Natural killer cell (primary cell): ENCODE measurements around the gene SARNP. TPM values are rescaled to one million over a fixed set of nuclear protein-coding genes. Genes with fewer than 3 reads are reported as not detected.
A peak's percentile ranks its signal among the peaks of the same experiment; 100 is the strongest.

ENCODE experiments used
- ATAC-seq, 3 donors: fragments of 150-1000 bp in 2 of 3; fragments of 200-7000 bp in 1 of 3; cut with Tn5 transposase; 1 replicate in 1 of 3; 2 replicates in 2 of 3; pipeline ENCODE4 v1.10.0; 2021; ENCODE audit warnings: mild to moderate bottlenecking in 2 of 3, moderate library complexity in 2 of 3
- DNase-seq, 2 donors: peaks; one replicate each; pipeline versions ENCODE4 v3.0.0 to v3.0.0-alpha.2; 2013 to 2021; ENCODE audit warnings: mixed read lengths in 1 of 2
- H3K27ac ChIP-seq: one replicate; pipeline ENCODE4 v1.5.1; 2013; ENCODE audit warnings: mild to moderate bottlenecking, low read length
- H3K27me3 ChIP-seq: one replicate; pipeline ENCODE4 v1.6.1; 2013; ENCODE audit warnings: low read length; ENCODE audit not compliant: control insufficient read depth, insufficient read depth
- H3K36me3 ChIP-seq: one replicate; pipeline ENCODE4 v1.6.1; 2013; ENCODE audit warnings: low read length; ENCODE audit not compliant: control insufficient read depth, insufficient read depth
- H3K4me1 ChIP-seq: one replicate; pipeline ENCODE4 v1.6.1; 2013; ENCODE audit warnings: low read length; ENCODE audit not compliant: control insufficient read depth, insufficient read depth
- H3K4me3 ChIP-seq: one replicate; pipeline ENCODE4 v1.5.1; 2013; ENCODE audit warnings: low read length
- H3K9me3 ChIP-seq: one replicate; pipeline ENCODE4 v1.6.1; 2013; ENCODE audit warnings: low read length; ENCODE audit not compliant: control insufficient read depth, insufficient read depth
- H3K27ac Mint-ChIP-seq, 2 donors: one replicate each; pipeline ENCODE4 v1.8.0; 2022; ENCODE audit warnings: mild to moderate bottlenecking in 2 of 2, mixed read lengths in 2 of 2, moderate library complexity in 1 of 2
- H3K27me3 Mint-ChIP-seq, 2 donors: one replicate each; pipeline ENCODE4 v1.8.0; 2022; ENCODE audit warnings: low read depth in 2 of 2, mixed read lengths in 2 of 2
- H3K36me3 Mint-ChIP-seq: one replicate; pipeline ENCODE4 v1.8.0; 2022; ENCODE audit warnings: mixed read lengths
- H3K4me1 Mint-ChIP-seq, 2 donors: one replicate each; pipeline ENCODE4 v1.8.0; 2022; ENCODE audit warnings: mixed read lengths in 2 of 2
- H3K4me3 Mint-ChIP-seq: one replicate; pipeline ENCODE4 v1.8.0; 2022; ENCODE audit warnings: mild to moderate bottlenecking, moderate library complexity, mixed read lengths
- H3K9me3 Mint-ChIP-seq, 2 donors: one replicate each; pipeline ENCODE4 v1.8.0; 2022; ENCODE audit warnings: mixed read lengths in 2 of 2
- WGBS: methylation state at CpG from one replicate; pipeline ENCODE4 v1.1.7; 2013; ENCODE audit warnings: missing lambda C conversion rate; ENCODE audit not compliant: insufficient coverage; 5-methylcytosine and 5-hydroxymethylcytosine counted together
- intact Hi-C: fragments of 100-400 bp; cut with micrococcal nuclease; formaldehyde crosslinking; loops from one replicate; pipeline ENCODE4 v1.14.2; 2022
- total RNA-seq, 4 donors: library from RNA; stranded (reverse); fragments of 120-200 nt in 1 of 4; gene quantifications; one replicate each; pipeline versions ENCODE4 v1.2.3 to v1.2.4, GENCODE V29; 2013 to 2022
- TF ChIP-seq, protein P1 (sequence below): fragments of 200-600 bp; IDR thresholded peaks from one replicate; pipeline ENCODE4 v1.8.0; 2022; ENCODE audit warnings: antibody characterized with exemption

Gene SARNP
- total RNA-seq, 3 donors from 2014 or later (not counting 1 experiment from before 2014, with no cell fraction given): 50.5 to 57.0 (median 51.2) TPM

GRCh38 chr12:55742719-55743405 lies 74.7 kb downstream of the SARNP start, which contains the start of gene GDF11:
Gene GDF11 (plus strand): TSS chr12:55743122. CDS start chr12:55743317, 195 bp downstream.
- Histone ChIP-seq H3K4me3 (peak within 1 kb of the TSS; percentile 81), H3K27me3 (no peaks in the 10 kb centered on the region), H3K36me3 (no peaks in the 10 kb centered on the region), H3K4me1 (peaks cover 33% of the 10 kb centered on the region), H3K9me3 (no peaks in the 10 kb centered on the region), H3K27ac (peak within 1 kb of the TSS; percentile 72)
- WGBS: under 1% methylated on average over 29 of the region's 53 CpGs
- H3K27ac Mint-ChIP-seq: peak within 1 kb of the TSS; percentile 50 to 69
- ATAC-seq (peak; percentile 65 to 77 (median 70)), DNase-seq (peak; percentile 59 to 85)
- no peaks in the 10 kb centered on the region for H3K27me3 Mint-ChIP-seq
- H3K4me1 Mint-ChIP-seq: peaks cover 42 to 47% of the 10 kb centered on the region in 2 donors
- H3K36me3 Mint-ChIP-seq: no peaks in the 10 kb centered on the region
- TF ChIP-seq, protein P1, sequence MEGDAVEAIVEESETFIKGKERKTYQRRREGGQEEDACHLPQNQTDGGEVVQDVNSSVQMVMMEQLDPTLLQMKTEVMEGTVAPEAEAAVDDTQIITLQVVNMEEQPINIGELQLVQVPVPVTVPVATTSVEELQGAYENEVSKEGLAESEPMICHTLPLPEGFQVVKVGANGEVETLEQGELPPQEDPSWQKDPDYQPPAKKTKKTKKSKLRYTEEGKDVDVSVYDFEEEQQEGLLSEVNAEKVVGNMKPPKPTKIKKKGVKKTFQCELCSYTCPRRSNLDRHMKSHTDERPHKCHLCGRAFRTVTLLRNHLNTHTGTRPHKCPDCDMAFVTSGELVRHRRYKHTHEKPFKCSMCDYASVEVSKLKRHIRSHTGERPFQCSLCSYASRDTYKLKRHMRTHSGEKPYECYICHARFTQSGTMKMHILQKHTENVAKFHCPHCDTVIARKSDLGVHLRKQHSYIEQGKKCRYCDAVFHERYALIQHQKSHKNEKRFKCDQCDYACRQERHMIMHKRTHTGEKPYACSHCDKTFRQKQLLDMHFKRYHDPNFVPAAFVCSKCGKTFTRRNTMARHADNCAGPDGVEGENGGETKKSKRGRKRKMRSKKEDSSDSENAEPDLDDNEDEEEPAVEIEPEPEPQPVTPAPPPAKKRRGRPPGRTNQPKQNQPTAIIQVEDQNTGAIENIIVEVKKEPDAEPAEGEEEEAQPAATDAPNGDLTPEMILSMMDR: no peak
- intact Hi-C loops: loop anchor here (2.0 to 5.0 kb wide), 2 partner anchors 184 to 722 kb away; partner anchors contain the start of gene PYM1
- H3K4me3 Mint-ChIP-seq: peak within 1 kb of the TSS; percentile 92
- no peaks in the 10 kb centered on the region for H3K9me3 Mint-ChIP-seq

DNA sequence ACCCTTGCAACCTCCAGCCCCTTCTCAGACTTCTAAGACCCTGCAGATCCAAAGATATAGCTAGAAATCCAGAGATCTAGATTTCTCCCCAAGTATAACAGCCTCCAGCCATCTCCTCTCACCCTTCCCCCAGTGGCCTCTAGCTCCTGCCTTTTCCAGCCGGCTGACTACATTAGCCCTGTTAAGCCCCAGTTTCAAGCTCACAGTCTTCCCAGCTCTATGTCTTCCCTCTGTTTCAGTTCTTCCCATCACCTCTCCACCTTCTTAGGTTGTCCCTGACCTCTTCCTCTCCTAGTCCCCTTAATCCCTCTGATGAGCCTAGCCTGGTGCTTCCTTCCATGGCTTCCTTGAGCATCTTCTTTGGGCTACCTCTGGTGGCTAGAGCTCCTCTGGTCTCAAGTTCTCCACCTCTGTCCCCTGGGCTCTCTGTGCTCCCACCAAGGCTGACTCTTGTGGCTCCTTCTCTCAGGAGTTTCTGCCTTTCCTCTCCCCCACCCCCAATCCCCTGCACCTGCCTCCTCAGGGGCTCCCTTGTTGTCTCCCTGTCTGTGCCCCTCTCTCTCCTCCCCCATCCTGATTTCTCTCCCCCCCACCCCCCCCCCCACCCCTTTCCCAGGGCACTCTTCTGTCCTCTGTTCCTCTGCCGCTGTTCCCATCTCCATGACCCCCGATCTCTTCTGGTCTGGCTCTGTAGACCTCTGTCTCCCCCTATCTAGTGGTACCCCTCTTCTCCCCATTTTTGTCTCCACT lies 75.4 kb downstream of the SARNP start:
- peak overlapping the region; percentile 50 to 69 for H3K27ac Mint-ChIP-seq
- H3K4me3 ChIP-seq: peak overlapping the region; percentile 40
- H3K27ac ChIP-seq: peak overlapping the region; percentile 72
- H3K27me3 ChIP-seq: no peaks in the 10 kb centered on the region
- H3K9me3 Mint-ChIP-seq: no peaks in the 10 kb centered on the region
- WGBS: 29% methylated on average over 3 of the region's 3 CpGs
- no peaks in the 10 kb centered on the region for H3K36me3 ChIP-seq
- peaks cover 42 to 49% of the 10 kb centered on the region in 2 donors for H3K4me1 Mint-ChIP-seq
- H3K4me1 ChIP-seq: peaks cover 41% of the 10 kb centered on the region
- H3K36me3 Mint-ChIP-seq: no peaks in the 10 kb centered on the region
- no peaks in the 10 kb centered on the region for H3K9me3 ChIP-seq
- TF ChIP-seq, protein P1: no peak
- intact Hi-C loops: loop anchor here (2.0 to 5.0 kb wide), 2 partner anchors 185 to 723 kb away; partner anchors contain the start of gene PYM1
- DNase-seq (no peak), ATAC-seq (no peak)
- H3K27me3 Mint-ChIP-seq: no peaks in the 10 kb centered on the region
- H3K4me3 Mint-ChIP-seq: peak overlapping the region; percentile 87

DNA sequence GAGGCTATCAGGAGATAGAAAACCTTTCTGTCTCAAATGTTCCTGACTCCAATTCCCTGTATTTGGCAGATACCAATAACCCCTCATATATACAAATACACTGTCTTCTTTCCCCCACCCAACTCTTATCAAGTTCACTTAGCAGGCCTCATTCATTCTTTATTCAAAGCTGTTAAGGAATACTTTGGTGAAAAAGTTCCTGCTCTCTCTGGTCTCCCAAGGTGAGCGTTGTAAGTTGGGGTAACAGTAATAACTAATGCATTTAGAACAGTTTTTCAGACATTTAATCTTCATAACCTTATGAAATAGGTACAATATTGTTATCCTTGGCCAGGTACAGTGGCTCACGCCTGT lies 78.5 kb downstream of the SARNP start:
- Mint-ChIP-seq H3K4me1 (peaks cover 38 to 39% of the 10 kb centered on the region in 2 donors), H3K27me3 (no peaks in the 10 kb centered on the region), H3K4me3 (peak overlapping the region; percentile 88), H3K27ac (peak overlapping the region; percentile 86 to 94), H3K9me3 (no peaks in the 10 kb centered on the region), H3K36me3 (no peaks in the 10 kb centered on the region)
- intact Hi-C loops: loop anchor here (2.0 to 10.0 kb wide), 6 partner anchors 58 to 446 kb away; partner anchors contain the start of genes ORMDL2, RPS26, SARNP and SMARCC2
- H3K27ac ChIP-seq: no peak overlapping the region
- DNase-seq (no peak), ATAC-seq (no peak)
- no peaks in the 10 kb centered on the region for H3K9me3 ChIP-seq
- no peaks in the 10 kb centered on the region for H3K27me3 ChIP-seq
- no peaks in the 10 kb centered on the region for H3K36me3 ChIP-seq
- WGBS: 91% methylated on average over 1 of the region's 2 CpGs
- no peak overlapping the region for H3K4me3 ChIP-seq
- TF ChIP-seq, protein P1: no peak
- peaks cover 32% of the 10 kb centered on the region for H3K4me1 ChIP-seq
